A673 (cell line): ENCODE results near the gene KMT2D. TPM values are rescaled to one million over a fixed set of nuclear protein-coding genes. Genes with fewer than 3 reads are reported as not detected.

ENCODE experiments used
- BruUV-seq: library from RNA; stranded (reverse); fragments of 400-500 nt; replicated peaks from 2 replicates; lab custom pipeline; 2021; lab: Mats Ljungman, UMichigan
- CTCF ChIA-PET: fragments of 300-600 bp; sonication (Branson Sonifier 250); formaldehyde crosslinking; loops from one replicate; lab custom pipeline; 2022; ENCODE audit warnings: antibody characterized with exemption; lab: Charles Lee
- POLR2A ChIA-PET: fragments of 300-600 bp; sonication (Branson Sonifier 250); formaldehyde crosslinking; loops from one replicate; lab custom pipeline; 2022; ENCODE audit warnings: antibody characterized with exemption; ENCODE audit not compliant: low non-redundant PET; lab: Charles Lee
- DNase-seq: peaks from one replicate; pipeline ENCODE4 v3.0.0-alpha.2; 2015; ENCODE audit warnings: low spot score
- H3K27ac ChIP-seq: fragments of 200-600 bp; sonication (generic); 2 replicates; pipeline ENCODE4 v1.5.1; 2016; ENCODE audit warnings: mixed run types, low read depth, mild to moderate bottlenecking, mixed read lengths, antibody characterized with exemption, low read length; ENCODE audit not compliant: poor library complexity, severe bottlenecking
- H3K27me3 ChIP-seq: fragments of 200-600 bp; sonication (generic); replicated peaks from 2 replicates; pipeline ENCODE4 v1.6.1; 2017; ENCODE audit warnings: mixed run types, low read depth, mild to moderate bottlenecking, mixed read lengths, antibody characterized with exemption, low read length; ENCODE audit not compliant: insufficient read depth, poor library complexity
- H3K36me3 ChIP-seq: fragments of 200-600 bp; sonication (generic); 2 replicates; pipeline ENCODE4 v1.6.1; 2016; ENCODE audit warnings: mixed run types, mild to moderate bottlenecking, mixed read lengths, antibody characterized with exemption, low read length; ENCODE audit not compliant: insufficient read depth, poor library complexity, severe bottlenecking
- H3K4me1 ChIP-seq: fragments of 200-600 bp; sonication (generic); 2 replicates; pipeline ENCODE4 v1.6.1; 2017; ENCODE audit warnings: mixed run types, mild to moderate bottlenecking, mixed read lengths, antibody characterized with exemption, low read length; ENCODE audit not compliant: insufficient read depth, poor library complexity, severe bottlenecking
- H3K4me3 ChIP-seq: fragments of 200-600 bp; sonication (generic); 2 replicates; pipeline ENCODE4 v1.5.1; 2016; ENCODE audit warnings: low read depth, mixed run types, mild to moderate bottlenecking, mixed read lengths, low read length; ENCODE audit not compliant: poor library complexity, severe bottlenecking
- H3K9me3 ChIP-seq: fragments of 200-600 bp; sonication (generic); 2 replicates; pipeline ENCODE4 v1.6.1; 2016; ENCODE audit warnings: mixed run types, low read depth, mild to moderate bottlenecking, mixed read lengths, antibody characterized with exemption, low read length; ENCODE audit not compliant: poor library complexity, severe bottlenecking
- EZH2 ChIP-seq: fragments of 200-600 bp; sonication (generic); IDR thresholded peaks from 2 replicates; pipeline ENCODE4 v1.6.1; 2017; ENCODE audit warnings: borderline replicate concordance, low read depth, mild to moderate bottlenecking, mixed read lengths, antibody characterized with exemption, low read length; ENCODE audit not compliant: poor library complexity, severe bottlenecking
- intact Hi-C: fragments of 100-400 bp; cut with micrococcal nuclease; formaldehyde crosslinking; loops from one replicate; pipeline ENCODE4 v1.10.0; 2022; ENCODE audit not compliant: unreplicated experiment
- total RNA-seq: library from RNA; stranded (reverse); gene quantifications from 2 replicates; pipeline ENCODE4 v1.2.3, GENCODE V29; 2021
- TF ChIP-seq, protein P1 (sequence below): fragments of 300-800, 200-600 bp; sonication (generic); conservative IDR thresholded peaks from 2 replicates; pipeline ENCODE4 v1.5.1; 2017; ENCODE audit warnings: low read depth, mild to moderate bottlenecking, antibody characterized with exemption, low read length, moderate library complexity, mixed read lengths

Gene KMT2D
- total RNA-seq, 1 experiment from 2014 or later = 138 TPM

DNA sequence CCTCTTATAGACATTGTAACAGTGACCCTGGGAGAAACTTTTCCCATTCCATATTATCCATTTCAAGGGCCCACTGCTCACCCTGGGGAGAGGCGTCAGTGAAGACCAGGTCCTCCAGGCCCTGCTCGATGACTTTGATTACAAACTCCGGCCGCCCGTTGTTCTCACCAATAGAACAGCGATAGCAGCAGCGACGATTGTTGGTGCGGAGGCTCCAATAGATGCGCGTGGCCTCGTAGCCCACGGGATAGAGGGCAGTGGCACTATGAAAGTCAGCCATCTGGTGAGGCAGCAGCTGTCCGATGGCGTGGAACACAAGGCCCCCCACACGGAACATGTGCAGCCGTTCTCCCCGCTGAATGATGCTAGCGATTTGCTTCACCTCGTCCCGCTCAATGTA, 34.5 kb downstream of the KMT2D start:
- Histone ChIP-seq H3K4me3 (no peak overlapping the region), H3K36me3 (peaks cover 99% of the 10 kb centered on the region), H3K27me3 (no peaks in the 10 kb centered on the region), H3K9me3 (no peaks in the 10 kb centered on the region), H3K4me1 (no peaks in the 10 kb centered on the region), H3K27ac (no peak overlapping the region)
- intact Hi-C loops = no loop called here
- CTCF ChIA-PET = no interaction called here
- POLR2A ChIA-PET = no interaction called here
- no TSS peak for BruUV-seq
- no peak for DNase-seq
- TF ChIP-seq, protein P1, sequence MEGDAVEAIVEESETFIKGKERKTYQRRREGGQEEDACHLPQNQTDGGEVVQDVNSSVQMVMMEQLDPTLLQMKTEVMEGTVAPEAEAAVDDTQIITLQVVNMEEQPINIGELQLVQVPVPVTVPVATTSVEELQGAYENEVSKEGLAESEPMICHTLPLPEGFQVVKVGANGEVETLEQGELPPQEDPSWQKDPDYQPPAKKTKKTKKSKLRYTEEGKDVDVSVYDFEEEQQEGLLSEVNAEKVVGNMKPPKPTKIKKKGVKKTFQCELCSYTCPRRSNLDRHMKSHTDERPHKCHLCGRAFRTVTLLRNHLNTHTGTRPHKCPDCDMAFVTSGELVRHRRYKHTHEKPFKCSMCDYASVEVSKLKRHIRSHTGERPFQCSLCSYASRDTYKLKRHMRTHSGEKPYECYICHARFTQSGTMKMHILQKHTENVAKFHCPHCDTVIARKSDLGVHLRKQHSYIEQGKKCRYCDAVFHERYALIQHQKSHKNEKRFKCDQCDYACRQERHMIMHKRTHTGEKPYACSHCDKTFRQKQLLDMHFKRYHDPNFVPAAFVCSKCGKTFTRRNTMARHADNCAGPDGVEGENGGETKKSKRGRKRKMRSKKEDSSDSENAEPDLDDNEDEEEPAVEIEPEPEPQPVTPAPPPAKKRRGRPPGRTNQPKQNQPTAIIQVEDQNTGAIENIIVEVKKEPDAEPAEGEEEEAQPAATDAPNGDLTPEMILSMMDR = no peak
- no peak for TF ChIP-seq EZH2

DNA sequence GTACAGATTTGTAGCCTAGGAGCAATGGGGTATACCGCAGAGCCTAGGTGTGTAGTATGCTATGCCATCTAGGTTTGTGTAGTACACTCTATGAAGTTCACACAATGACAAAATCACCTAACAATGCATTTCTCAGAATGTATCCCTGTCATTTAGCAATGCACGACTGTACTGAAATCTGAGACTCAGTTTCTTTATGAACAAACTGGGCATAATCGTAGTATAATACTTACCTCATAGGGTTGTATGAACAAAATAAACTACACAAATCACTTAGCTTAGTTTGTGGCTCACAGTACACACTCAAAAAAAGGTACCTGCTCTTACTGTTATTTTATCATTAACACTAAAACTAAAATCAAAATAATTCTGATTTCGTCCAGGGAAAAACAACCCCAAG, 35.1 kb downstream of the KMT2D start:
- DNase-seq = no peak
- BruUV-seq = no TSS peak
- intact Hi-C loops = no loop called here
- Histone ChIP-seq H3K36me3 (peaks cover 98% of the 10 kb centered on the region), H3K4me1 (no peaks in the 10 kb centered on the region), H3K27ac (no peak overlapping the region), H3K27me3 (no peaks in the 10 kb centered on the region), H3K9me3 (no peaks in the 10 kb centered on the region), H3K4me3 (no peak overlapping the region)
- CTCF ChIA-PET = no interaction called here
- POLR2A ChIA-PET = no interaction called here
- no peak for TF ChIP-seq EZH2
- TF ChIP-seq, protein P1 = no peak

DNA sequence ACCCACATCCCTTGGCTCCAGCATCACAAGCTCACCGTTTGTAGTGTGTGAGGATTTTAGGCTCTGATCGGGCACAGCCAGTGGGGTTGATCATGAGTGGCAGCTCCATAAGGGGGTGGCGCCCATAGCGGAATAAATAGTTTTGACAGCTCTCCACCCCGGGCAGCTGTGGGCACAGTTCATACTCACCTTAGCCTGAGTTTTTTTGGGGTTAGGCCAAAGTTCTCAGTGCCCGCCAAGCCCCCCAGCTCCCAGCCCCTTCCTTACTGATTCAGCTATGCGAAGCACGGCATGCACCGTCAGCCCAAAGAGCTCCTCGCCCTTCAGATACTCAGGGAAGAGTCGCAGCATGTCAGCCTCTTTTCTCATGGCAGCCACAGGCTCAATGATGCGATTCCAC, 36.1 kb downstream of the KMT2D start:
- BruUV-seq = no TSS peak
- no peak for DNase-seq
- H3K36me3 ChIP-seq = peaks cover 89% of the 10 kb centered on the region

More for the DNA sequence above, 36.1 kb downstream of the KMT2D start:
- TF ChIP-seq, protein P1 = no peak
- no peak for TF ChIP-seq EZH2
- H3K27me3 ChIP-seq = no peaks in the 10 kb centered on the region
- no peak overlapping the region for H3K4me3 ChIP-seq
- H3K27ac ChIP-seq = no peak overlapping the region
- H3K9me3 ChIP-seq = no peaks in the 10 kb centered on the region
- H3K4me1 ChIP-seq = peaks cover 3% of the 10 kb centered on the region
- ChIA-PET CTCF (interaction anchor here (0.6 kb wide), 1 partner anchor 19 kb away, joined by 3 read pairs; no protein-coding TSS in a partner anchor), POLR2A (no interaction called here)
- intact Hi-C loops = no loop called here
